ENCODE data around the gene KCNJ6.

Gene KCNJ6

GRCh38 chr21:37903396-37903795 lies 12.9 kb downstream of the KCNJ6 start:
- no peak for DNase-seq

- DNase-seq, result no peak
These were observed 17.1 kb downstream of the KCNJ6 start for GRCh38 chr21:37899146-37899545.

GRCh38 chr21:37896788-37897187 lies 19.5 kb downstream of the KCNJ6 start:
- DNase-seq, result no peak

DNA sequence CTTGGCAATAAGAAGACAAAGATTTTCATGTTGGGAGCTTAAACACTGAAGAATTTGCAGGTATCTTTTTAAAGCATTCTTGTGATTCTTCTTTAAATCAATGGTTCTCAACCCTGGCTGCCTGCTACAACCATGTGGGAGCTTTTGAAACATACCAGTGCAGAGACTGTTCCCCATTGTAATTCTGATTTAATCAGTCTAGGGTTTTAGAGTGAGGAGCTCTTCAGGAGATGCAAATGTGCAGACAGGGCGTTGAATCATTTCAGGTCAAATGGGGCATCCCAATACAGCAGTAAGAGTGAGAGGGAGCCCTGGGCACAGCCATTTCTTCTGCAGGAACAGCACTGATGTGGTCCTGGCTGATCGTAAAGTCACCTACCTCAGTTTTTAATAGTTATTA lies 24.3 kb downstream of the KCNJ6 start:
- DNase-seq, result no peak

DNA sequence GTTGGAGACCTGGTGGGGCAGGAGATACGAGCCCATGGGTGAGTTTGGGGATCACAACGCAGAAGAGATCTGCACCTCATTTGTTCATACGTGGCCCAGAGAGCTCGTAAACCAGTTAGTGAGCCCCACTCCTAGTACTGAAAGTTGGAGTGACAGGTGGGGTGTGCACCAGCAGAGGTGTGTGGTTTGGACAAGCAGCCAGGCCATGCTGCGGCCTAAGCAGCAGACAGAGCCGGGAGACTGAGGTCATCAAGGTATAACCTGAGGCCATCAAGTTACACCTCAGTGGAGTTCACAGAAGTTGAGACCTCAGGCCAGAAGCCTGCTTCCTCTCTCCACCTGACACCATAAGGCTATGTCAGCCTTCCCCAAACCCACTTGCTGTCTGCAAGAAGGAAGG lies 27.6 kb downstream of the KCNJ6 start:
- DNase-seq, result no peak

DNA sequence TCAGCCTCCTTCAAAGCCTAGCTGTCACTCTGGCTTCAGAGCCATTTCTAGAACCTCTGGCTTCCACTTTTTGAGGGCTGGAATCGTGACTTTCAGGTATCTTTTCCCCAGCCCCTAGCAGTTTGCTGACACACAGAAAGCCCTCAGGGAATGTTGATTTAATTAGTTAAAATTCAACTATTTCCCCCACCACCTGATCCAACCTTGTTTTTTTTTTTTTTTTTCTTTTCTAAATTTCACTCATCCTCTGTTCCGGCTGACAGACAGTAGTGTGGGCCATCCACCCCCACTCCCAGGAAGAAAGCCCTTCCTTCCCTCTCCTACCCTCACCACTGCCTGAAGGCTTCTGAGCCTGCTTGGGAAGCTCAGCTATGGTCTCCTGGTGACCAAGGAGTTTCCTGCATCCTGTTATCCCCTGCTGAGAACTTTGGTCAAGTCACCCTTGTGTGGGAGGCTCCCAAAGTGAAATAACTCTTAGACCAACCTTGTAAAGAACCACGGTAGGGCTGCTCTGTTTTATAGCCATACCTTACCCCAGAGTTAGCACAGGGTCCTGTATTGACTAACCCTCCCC lies 29.4 kb downstream of the KCNJ6 start:
- no peak for DNase-seq

DNA sequence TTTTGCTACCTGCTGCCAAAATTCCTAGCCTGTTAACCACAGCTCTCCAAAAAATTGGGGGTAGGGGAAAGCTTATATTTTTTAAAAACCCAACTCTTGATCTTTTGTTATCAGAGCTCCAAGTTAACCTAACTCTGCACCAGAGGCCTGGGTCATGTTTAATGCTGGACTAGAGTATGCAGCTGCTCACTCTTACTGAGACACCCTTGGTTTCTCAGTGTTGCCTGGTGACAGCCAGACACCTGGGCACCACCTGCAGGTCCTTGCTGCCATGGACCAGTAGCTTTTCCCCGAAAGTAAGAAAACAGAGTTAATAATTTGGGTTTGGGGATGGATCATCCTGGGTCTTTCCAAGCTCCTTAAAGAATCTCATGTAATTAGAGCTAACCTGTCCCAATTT lies 30.1 kb downstream of the KCNJ6 start:
- no peak for DNase-seq

DNA sequence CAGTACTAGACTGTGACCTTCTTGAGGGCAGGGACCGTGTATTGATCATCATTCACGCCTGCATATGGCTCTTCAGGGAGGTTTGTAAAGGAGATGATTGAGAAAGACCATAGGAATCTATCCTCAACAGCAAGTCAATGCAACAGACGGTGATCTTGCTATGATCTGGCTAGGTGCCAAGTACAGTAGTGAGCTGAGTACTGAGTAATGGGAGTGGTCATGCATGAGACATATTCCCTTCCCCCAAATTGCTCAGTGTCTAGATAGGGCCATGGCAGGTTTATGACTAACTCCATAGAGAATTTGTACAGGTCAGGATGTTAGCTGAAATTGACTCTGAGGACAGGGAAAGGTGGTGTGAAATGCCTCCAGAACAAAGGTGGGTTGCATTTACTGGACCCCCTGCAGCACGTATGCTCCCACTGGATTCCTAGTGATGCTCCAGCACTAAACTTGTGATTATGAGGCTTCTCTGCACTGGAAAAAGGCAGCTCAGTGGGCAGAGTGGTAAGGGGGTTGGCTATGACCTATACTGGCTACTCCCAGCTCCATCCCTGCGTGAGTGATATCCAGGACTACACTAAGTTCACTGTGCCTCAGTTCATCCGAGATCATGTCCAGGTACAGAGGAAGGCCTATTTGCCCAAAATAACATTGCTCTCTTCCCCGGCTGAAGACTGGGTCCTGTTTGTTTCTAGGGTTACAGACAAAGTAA lies 37.2 kb downstream of the KCNJ6 start:
- DNase-seq, result no peak

- no peak for DNase-seq
These were observed 38.2 kb downstream of the KCNJ6 start for GRCh38 chr21:37877888-37878684.

DNA sequence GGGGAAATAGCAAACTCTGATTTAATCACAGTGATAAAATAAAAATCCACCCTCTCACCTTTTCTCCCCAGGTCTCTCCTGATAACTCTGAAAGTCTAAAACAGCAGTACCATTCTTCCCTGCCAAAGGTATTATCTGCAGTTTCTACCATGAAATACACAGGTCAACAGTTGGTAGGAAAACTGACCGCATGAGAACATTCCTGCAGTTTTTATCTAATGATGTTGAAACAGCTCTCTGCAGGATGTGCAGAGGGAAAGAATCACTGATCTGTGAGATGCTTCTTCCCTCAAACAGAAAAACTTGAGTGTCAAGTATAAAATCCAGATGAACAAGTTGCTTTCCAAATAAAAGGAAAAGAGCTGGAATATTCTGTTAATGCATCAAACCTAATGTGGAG lies 39.1 kb downstream of the KCNJ6 start:
- no peak for DNase-seq

- DNase-seq, result no peak
These were observed 39.7 kb downstream of the KCNJ6 start for GRCh38 chr21:37876561-37876960.

GRCh38 chr21:37874904-37875780 lies 41.1 kb downstream of the KCNJ6 start:
- no peak for DNase-seq

- DNase-seq, result no peak
These were observed 41.8 kb downstream of the KCNJ6 start for GRCh38 chr21:37874481-37874880.

DNA sequence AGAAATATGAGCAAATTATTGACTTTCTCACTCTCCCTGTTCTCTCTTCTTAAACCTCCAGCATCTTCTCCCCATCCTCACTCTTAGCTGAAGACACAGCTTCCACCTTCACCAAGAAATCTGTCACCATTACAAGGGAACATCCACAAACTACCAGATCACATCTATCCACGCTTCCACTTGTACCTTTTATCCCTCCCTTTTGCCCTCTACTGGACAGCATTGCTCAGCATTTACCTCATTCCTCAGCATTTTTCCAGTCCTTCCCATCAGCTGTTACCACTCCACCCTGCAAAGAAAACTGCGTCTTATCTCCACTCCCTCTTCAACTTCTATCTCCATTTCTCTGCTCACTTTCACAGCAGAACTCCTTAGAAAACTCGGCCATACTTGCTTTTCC lies 42.6 kb downstream of the KCNJ6 start:
- no peak for DNase-seq

DNA sequence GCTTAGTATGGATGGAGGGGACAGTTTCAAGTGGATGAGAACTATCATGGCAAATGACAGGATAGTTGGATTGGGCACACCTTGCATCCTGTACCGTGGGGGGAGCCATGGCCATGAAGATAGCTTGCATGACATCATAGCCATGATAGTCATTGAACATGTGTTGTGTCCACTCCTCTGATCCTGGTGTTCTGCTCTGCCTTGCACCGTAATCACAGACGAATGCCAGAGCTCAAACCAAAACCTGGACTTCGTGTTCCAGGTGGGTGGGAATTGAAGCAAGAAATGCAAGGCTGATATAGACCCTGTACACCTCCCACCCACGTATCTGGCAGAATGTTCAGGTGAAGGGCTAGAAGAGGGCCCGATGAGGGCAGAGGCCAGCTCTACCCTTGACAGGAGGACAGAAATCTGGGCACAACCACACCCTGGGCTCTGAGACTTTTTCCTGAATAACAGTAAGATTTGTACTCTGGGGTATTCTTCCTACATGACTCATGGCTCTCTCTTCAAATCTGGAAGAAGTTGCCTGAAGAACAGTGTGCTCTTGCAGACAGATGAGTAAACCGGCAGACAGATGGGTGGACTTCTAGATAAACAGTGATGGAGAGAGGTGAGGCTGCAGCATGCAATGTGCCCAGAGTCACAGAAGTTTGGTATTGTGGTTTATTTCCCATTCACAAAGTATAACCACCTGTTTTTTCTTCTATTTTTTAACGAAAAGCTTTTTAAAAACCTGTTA lies 45.0 kb downstream of the KCNJ6 start:
- DNase-seq, result no peak

DNA sequence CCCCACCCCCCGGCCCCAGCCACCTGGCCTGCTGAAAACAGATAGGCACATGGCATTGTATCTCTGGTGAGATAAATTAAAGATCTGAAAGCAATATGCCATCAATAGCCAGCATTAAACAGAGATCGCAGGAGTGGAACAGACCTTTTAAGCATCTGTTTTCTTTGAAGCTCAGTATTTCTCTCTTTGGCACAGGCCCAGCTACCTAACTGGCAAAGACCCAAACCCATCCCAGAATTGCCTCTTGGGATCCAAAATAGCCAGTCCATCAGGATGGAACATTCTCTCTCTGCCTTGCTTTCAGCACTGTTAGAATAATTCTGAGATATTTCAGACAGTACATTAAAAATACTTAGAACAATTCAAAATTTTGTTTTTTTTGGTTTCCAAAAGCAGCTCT lies 46.0 kb downstream of the KCNJ6 start:
- no peak for DNase-seq

- DNase-seq, result no peak
These were observed 46.6 kb downstream of the KCNJ6 start for GRCh38 chr21:37869661-37870060.

DNA sequence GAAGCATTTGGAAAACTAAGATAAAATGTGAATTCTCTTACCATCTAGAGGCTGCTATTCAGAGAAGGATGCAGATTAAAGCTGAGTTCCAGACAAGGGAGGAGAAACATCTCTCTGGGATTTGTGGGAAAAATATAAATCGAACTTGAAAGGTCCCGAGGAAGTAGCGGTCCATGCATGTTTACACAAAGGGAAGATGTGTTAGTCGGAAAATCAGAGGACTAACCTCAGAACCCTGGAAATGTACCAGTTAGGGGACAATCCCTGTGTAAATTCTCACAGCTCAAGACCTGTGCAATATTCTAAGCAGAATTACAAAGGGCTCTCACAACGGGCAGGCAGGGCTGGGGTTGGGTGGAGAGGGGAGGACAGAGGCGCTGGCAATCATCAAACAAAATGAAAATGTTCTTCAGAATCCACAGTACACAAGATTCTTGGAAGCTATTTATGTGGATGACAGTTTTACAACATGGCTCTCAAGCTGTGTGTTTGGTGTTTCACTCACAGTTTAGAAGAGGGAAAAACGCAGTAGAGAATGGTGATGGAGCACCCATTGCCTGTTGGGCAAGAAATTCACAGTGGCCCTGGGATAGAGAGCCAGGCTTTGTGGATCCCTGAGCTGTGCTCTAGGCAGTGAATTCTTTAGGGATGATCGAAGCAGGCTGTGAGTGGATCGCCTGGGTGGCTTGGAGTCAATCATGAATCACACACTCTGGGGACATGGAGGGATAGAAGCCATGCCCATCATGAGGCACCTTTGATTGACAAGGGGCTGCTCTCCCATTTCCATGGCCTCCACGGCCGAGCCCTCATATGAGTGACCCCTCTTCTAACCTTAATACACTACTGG lies 47.6 kb downstream of the KCNJ6 start:
- no peak for DNase-seq

- DNase-seq, result peak; percentile 88
These were observed 50.2 kb downstream of the KCNJ6 start for GRCh38 chr21:37866027-37866426.

DNA sequence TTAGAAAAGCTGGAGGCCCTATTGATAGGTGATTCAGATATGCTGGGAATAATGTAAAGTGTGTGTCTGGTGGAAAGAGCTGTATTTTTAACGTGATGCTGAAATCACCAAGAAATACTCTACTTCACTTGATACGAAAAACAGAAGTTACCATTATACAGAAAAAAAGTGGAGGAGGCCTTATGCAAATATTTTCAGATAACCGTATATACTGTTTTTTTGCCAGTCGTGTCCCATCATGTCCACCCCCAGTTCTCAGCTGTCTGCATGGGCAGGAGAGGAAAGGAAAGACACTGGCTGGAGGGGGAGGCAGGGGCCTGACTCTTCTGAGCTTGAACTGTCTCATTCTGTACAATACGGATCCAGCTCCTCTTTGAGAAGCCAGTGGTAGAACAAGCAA lies 51.1 kb downstream of the KCNJ6 start:
- no peak for DNase-seq

DNA sequence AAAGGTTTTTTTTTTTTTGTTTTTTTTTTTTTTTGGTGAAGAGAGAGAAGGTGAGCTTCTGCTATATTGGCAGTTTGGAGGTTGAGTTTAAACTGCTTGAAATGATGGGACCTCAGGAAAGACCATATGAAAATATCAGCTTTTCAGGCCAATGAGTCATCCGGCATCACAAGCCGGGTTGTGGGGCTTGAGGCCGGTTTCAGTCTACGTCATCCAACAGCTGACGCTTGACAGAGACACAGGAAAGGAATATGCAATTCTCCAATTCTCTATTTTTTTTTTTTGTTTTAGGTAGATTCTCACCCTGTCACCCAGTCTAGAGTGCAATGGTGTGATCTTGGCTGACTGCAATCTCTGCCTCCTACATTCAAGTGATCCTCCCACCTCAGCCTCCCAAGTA lies 52.4 kb downstream of the KCNJ6 start:
- no peak for DNase-seq

DNA sequence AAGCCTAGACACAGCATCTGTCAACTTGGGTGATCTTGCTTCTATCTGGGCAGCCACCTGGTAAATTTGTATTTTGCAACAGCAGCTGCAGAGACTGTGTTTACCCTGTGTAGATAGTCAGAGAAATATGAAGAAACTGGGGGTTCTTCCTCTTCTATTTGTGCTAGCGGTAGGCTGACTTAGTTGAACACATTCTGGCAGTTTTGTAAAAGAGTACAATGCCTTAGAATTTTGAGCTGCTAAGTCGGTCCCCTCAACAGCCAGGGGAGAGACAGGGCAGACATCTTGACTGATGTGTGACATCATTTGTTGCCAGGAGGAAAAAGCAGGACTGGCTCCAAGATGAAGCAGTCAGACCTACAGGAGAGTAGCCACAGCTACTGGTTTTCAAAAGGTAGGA lies 53.7 kb downstream of the KCNJ6 start:
- peak; percentile 64 for DNase-seq

Measured in GF-D8 (cell line).